ENCODE measurements around the gene GDF2. TPM values are rescaled to one million over a fixed set of nuclear protein-coding genes. Genes with fewer than 3 reads are reported as not detected.
A peak's percentile ranks its signal among the peaks of the same experiment; 100 is the strongest.

GDF2 gene
- total RNA-seq, 2 donors from 2014 or later, result 0.16 TPM; not detected in 1

DNA sequence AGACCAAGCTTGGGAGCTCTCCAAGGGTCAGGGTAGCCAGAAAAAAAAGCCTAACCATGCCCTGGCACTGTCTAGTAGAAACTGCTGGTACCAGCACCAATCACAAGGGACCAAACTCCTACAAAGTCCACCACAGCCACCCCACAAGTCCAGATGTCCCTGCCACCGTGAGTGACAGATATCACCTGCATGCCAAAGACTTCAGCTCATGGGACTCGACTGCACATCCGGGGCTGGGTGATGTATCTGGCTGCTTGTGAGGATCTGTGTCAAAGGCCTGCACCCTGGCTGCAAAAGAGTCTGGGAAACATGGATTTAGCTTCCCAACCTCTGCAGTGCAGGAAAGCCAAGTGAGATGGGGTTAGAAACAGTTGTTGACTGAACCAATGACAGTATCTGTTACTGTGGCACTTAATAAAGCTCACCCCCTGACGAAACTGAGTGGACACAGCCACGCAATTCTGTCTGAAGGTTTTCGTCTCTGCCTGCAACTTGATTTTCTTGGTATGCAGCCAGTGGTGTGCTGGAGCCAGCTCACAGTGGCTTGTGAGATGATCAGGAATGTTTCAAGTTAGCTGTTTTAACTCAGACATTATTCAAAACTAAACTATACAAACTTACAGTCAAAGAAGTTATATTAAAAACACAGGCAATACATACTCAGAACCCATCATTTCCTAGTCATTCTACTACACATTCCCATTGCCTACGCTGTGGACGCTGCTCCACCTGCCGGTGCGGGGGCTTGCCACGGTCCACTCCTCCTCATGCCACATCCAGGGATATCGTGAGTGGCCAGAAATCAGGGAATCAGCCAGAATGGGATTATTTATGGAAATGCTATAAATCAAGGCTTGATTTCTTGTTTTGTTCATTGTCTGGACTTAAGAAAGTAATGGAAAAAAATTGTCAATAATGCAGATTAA lies 52.6 kb downstream of the GDF2 start:
- DNase-seq (ENCODE audit: low spot score), result peak; percentile 52
- H3K27me3 ChIP-seq, result no peaks in the 10 kb centered on the region

GRCh38 chr10:47376522-47377220 lies 54.4 kb downstream of the GDF2 start:
- H3K27ac ChIP-seq, result no peak overlapping the region
- no peak for TF ChIP-seq CTCF (IDR thresholded peaks at IDR 0.05)
- H3K36me3 ChIP-seq, result no peaks in the 10 kb centered on the region
- peak; percentile 11 for DNase-seq (ENCODE audit: low spot score)
- H3K4me3 ChIP-seq, result no peak overlapping the region
- H3K4me1 ChIP-seq, result peaks cover 0 to 6% of the 10 kb centered on the region in 2 donors
- H3K27me3 ChIP-seq, result no peaks in the 10 kb centered on the region
- H3K9me3 ChIP-seq, result no peaks in the 10 kb centered on the region

More for the DNA sequence above, 52.6 kb downstream of the GDF2 start:
- Histone ChIP-seq H3K4me3 (no peak overlapping the region), H3K4me1 (peaks cover 0 to 6% of the 10 kb centered on the region in 2 donors), H3K9me3 (no peaks in the 10 kb centered on the region), H3K27ac (no peak overlapping the region), H3K36me3 (no peaks in the 10 kb centered on the region)
- TF ChIP-seq CTCF (IDR thresholded peaks at IDR 0.05), result no peak

Other genes with a start within 250 kb of the GDF2 start
- gene GDF10, start 22.3 kb upstream of the GDF2 start, total RNA-seq, result 1 to 10 TPM in 1 of 2 donors, under 1 TPM in 1; 0.63 to 1.9 TPM
- not detected for gene RBP3, start 25.9 kb downstream of the GDF2 start, total RNA-seq
- not detected for gene ZNF488, start 61.8 kb downstream of the GDF2 start, total RNA-seq
- gene ANXA8, start 161.7 kb downstream of the GDF2 start, total RNA-seq, result 10 to 100 TPM; 10.3 to 39.8 TPM
- gene FAM25G, start 169.2 kb downstream of the GDF2 start, total RNA-seq, result not detected
- gene AGAP9, start 201.2 kb downstream of the GDF2 start, total RNA-seq, result 1 to 10 TPM; 1.0 to 4.5 TPM

Measured in right atrium auricular region (tissue), 2 donors.